ENCODE measurements around the gene LILRB4. TPM values are rescaled to one million over a fixed set of nuclear protein-coding genes. Genes with fewer than 3 reads are reported as not detected.
"Not testable (repeated sequence)": the region's sequence is repeated elsewhere in the genome, so short reads cannot be mapped to it uniquely, and the experiment has no call there.

Gene LILRB4
- total RNA-seq, 1 donor from 2014 or later, result not detected

DNA sequence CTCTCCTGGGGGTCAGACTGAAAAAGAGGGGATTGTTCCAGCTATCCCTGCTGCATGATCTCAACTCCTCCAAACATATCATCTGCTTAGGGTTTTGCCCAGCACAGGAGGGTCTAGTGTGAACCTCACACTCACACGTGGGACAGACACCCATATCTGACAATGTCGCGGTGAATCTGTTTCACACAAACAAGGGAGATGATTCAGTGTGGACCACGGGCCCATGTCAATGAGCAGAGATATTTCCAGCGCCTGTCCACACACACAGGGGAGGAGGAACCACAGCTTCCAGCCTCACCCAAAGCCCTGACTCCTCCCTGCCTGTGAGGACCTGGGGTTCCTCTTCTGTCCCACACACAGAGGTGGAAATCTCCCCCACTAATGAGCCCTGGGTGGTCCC lies 31.9 kb downstream of the LILRB4 start:
- Mint-ChIP-seq H3K4me1 (ENCODE audit: unreplicated experiment) (no peaks in the 10 kb centered on the region), H3K4me3 (no peak overlapping the region), H3K27me3 (no peaks in the 10 kb centered on the region), H3K36me3 (no peaks in the 10 kb centered on the region), H3K9me3 (peaks cover 8% of the 10 kb centered on the region), H3K27ac (no peak overlapping the region)
- no peak for DNase-seq (ENCODE audit: extremely low spot score, unreplicated experiment)
- TF ChIP-seq, protein P1, sequence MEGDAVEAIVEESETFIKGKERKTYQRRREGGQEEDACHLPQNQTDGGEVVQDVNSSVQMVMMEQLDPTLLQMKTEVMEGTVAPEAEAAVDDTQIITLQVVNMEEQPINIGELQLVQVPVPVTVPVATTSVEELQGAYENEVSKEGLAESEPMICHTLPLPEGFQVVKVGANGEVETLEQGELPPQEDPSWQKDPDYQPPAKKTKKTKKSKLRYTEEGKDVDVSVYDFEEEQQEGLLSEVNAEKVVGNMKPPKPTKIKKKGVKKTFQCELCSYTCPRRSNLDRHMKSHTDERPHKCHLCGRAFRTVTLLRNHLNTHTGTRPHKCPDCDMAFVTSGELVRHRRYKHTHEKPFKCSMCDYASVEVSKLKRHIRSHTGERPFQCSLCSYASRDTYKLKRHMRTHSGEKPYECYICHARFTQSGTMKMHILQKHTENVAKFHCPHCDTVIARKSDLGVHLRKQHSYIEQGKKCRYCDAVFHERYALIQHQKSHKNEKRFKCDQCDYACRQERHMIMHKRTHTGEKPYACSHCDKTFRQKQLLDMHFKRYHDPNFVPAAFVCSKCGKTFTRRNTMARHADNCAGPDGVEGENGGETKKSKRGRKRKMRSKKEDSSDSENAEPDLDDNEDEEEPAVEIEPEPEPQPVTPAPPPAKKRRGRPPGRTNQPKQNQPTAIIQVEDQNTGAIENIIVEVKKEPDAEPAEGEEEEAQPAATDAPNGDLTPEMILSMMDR (conservative IDR thresholded peaks at IDR 0.05), result no peak

DNA sequence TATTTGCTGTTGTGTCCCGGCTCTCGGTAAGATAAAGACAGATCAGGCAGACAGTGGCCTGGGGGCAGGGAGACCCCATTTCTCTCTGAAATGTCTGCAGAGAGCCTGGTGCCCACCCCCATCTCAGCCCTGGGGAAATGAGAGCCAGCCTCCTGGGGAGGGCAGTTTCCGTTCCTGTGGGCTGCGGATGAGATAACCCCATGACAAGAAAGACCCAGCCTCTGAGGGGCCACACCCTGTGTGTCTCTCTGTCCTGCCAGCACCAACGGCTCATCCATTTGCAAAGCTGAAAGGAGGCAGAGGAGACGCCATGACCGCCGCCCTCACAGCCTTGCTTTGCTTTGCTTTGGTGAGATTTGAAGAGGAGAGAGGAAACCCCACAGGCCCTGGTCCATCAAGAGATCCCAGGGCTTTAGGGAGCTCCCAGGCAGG lies 33.3 kb downstream of the LILRB4 start:
- no peaks in the 10 kb centered on the region for H3K4me1 Mint-ChIP-seq (ENCODE audit: unreplicated experiment)
- H3K4me3 Mint-ChIP-seq, result no peak overlapping the region
- no peaks in the 10 kb centered on the region for H3K27me3 Mint-ChIP-seq
- TF ChIP-seq, protein P1 (conservative IDR thresholded peaks at IDR 0.05), result no peak
- H3K9me3 Mint-ChIP-seq, result peaks cover 11% of the 10 kb centered on the region
- no peaks in the 10 kb centered on the region for H3K36me3 Mint-ChIP-seq
- no peak overlapping the region for H3K27ac Mint-ChIP-seq
- DNase-seq (ENCODE audit: extremely low spot score, unreplicated experiment), result no peak

- no peak overlapping the region for H3K4me3 Mint-ChIP-seq
- TF ChIP-seq, protein P1 (conservative IDR thresholded peaks at IDR 0.05), result no peak
- DNase-seq (ENCODE audit: extremely low spot score, unreplicated experiment), result no peak
- no peaks in the 10 kb centered on the region for H3K36me3 Mint-ChIP-seq
- H3K27ac Mint-ChIP-seq, result no peak overlapping the region
- H3K9me3 Mint-ChIP-seq, result peaks cover 17% of the 10 kb centered on the region
- no peaks in the 10 kb centered on the region for H3K27me3 Mint-ChIP-seq
- no peaks in the 10 kb centered on the region for H3K4me1 Mint-ChIP-seq (ENCODE audit: unreplicated experiment)
These were observed 34.0 kb downstream of the LILRB4 start for GRCh38 chr19:54696766-54697165.

DNA sequence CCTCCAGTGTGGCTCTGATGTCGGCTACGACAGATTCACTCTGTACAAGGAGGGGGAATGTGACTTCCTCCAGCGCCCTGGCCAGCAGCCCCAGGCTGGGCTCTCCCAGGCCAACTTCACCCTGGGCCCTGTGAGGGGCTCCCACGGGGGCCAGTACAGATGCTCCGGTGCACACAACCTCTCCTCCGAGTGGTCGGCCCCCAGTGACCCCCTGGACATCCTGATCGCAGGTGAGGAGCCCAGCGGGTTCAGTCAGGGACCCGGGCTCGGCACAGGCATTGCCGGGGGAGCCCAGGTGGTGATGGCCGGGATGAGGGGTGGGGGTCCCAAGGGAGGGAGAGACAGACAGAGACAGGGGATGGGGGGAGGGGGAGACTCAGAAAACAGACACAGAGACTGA lies 34.9 kb downstream of the LILRB4 start:
- H3K9me3 Mint-ChIP-seq, result peaks cover 19% of the 10 kb centered on the region
- H3K27me3 Mint-ChIP-seq; H3K4me3 Mint-ChIP-seq; H3K36me3 Mint-ChIP-seq; H3K4me1 Mint-ChIP-seq (ENCODE audit: unreplicated experiment); DNase-seq (ENCODE audit: extremely low spot score, unreplicated experiment); H3K27ac Mint-ChIP-seq: not testable (repeated sequence)

DNA sequence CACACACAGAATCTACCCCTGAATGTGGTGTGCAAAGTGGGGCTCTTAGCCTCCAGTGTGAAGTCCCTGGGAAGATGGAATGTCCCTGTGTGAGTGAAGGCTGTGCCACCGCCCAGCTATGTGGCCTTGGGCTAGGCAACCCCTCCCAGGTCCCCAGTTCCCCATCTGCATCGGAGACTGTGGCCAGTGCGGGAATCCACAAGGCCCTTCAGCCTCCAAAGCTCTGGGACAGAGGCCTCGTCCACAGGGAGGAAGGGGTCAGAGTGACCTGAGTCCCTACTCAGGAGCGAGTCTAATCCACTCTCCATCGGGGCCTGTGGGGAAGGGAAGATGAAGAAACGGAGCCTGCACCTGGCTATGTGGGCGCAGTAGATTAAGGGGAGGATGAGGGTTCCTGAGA lies 42.1 kb downstream of the LILRB4 start:
- no peaks in the 10 kb centered on the region for H3K27me3 Mint-ChIP-seq
- H3K4me3 Mint-ChIP-seq, result no peak overlapping the region
- TF ChIP-seq, protein P1 (conservative IDR thresholded peaks at IDR 0.05), result no peak
- peaks cover 10% of the 10 kb centered on the region for H3K9me3 Mint-ChIP-seq
- H3K27ac Mint-ChIP-seq, result no peak overlapping the region
- no peaks in the 10 kb centered on the region for H3K36me3 Mint-ChIP-seq
- no peak for DNase-seq (ENCODE audit: extremely low spot score, unreplicated experiment)
- no peaks in the 10 kb centered on the region for H3K4me1 Mint-ChIP-seq (ENCODE audit: unreplicated experiment)

- no peak for DNase-seq (ENCODE audit: extremely low spot score, unreplicated experiment)
- Mint-ChIP-seq H3K4me1 (ENCODE audit: unreplicated experiment) (no peaks in the 10 kb centered on the region), H3K27ac (no peak overlapping the region), H3K4me3 (no peak overlapping the region), H3K9me3 (peaks cover 1% of the 10 kb centered on the region), H3K36me3 (no peaks in the 10 kb centered on the region), H3K27me3 (no peaks in the 10 kb centered on the region)
- TF ChIP-seq, protein P1 (conservative IDR thresholded peaks at IDR 0.05), result no peak
These were observed 45.2 kb downstream of the LILRB4 start for GRCh38 chr19:54707962-54708361.
